RWPE1 (cell line): ENCODE results near the gene TMEM88.
A peak's percentile ranks its signal among the peaks of the same experiment; 100 is the strongest.

ENCODE experiments used
- CTCF ChIA-PET: fragments of 350-600 bp; sonication (Branson Sonifier 250); formaldehyde crosslinking; extraction: SDS; loops from one replicate; lab custom pipeline; 2021; lab: Yijun Ruan, JAX
- POLR2A ChIA-PET: fragments of 400-600 bp; formaldehyde crosslinking; extraction: SDS; loops from one replicate; lab custom pipeline; 2020; ENCODE audit warnings: antibody characterized with exemption; ENCODE audit not compliant: low non-redundant PET; lab: Yijun Ruan, JAX
- DNase-seq: peaks from one replicate; pipeline ENCODE4 v3.0.0; 2012; ENCODE audit warnings: low spot score
- H3K27ac ChIP-seq: fragments of 450-650 bp; 2 replicates; pipeline ENCODE4 v1.5.1; 2017
- CTCF ChIP-seq: fragments of 450-650 bp; conservative IDR thresholded peaks from 2 replicates; pipeline ENCODE4 v1.5.1; 2017; ENCODE audit warnings: low read depth, mild to moderate bottlenecking

Gene TMEM88

GRCh38 chr17:7882629-7883028, 27.8 kb downstream of the TMEM88 start:
- ChIA-PET CTCF (no interaction called here), POLR2A (no interaction called here)
- TF ChIP-seq CTCF, result no peak
- no peak overlapping the region for H3K27ac ChIP-seq
- DNase-seq, result no peak

- no peak overlapping the region for H3K27ac ChIP-seq
- POLR2A ChIA-PET, result interaction anchor here (0.6 kb wide), 1 partner anchor 27 kb away, joined by 6 read pairs; no protein-coding TSS in a partner anchor
- no peak for TF ChIP-seq CTCF
- DNase-seq, result no peak
- CTCF ChIA-PET, result interaction anchor here (0.6 kb wide), 1 partner anchor 59 kb away, joined by 3 read pairs; no protein-coding TSS in a partner anchor
Measured at GRCh38 chr17:7883781-7884386, 29.0 kb downstream of the TMEM88 start.

- DNase-seq, result no peak
- no peak for TF ChIP-seq CTCF
Measured at GRCh38 chr17:7884581-7885366, 29.9 kb downstream of the TMEM88 start.

GRCh38 chr17:7885367-7886226, 30.7 kb downstream of the TMEM88 start:
- CTCF ChIA-PET, result interaction anchor here (0.7 kb wide), 1 partner anchor 156 kb away, joined by 3 read pairs; no protein-coding TSS in a partner anchor
- no peak for TF ChIP-seq CTCF

More at GRCh38 chr17:7884581-7885366, 29.9 kb downstream of the TMEM88 start:
- ChIA-PET POLR2A (no interaction called here), CTCF (no interaction called here)
- peak overlapping the region; percentile 98 for H3K27ac ChIP-seq

GRCh38 chr17:7886227-7887037, 31.6 kb downstream of the TMEM88 start:
- POLR2A ChIA-PET, result no interaction called here
- no peak for DNase-seq
- peak overlapping the region; percentile 98 for H3K27ac ChIP-seq
- CTCF ChIA-PET, result interaction anchor here (0.6 to 0.7 kb wide), 2 partner anchors 12 to 155 kb away, joined by 3 read pairs; no protein-coding TSS in a partner anchor
- no peak for TF ChIP-seq CTCF

More at GRCh38 chr17:7885367-7886226, 30.7 kb downstream of the TMEM88 start:
- H3K27ac ChIP-seq, result peak overlapping the region; percentile 98
- DNase-seq, result no peak
- POLR2A ChIA-PET, result no interaction called here
